ENCODE data around the gene TXNDC2. TPM values are rescaled to one million over a fixed set of nuclear protein-coding genes. Genes with fewer than 3 reads are reported as not detected.
"Not testable (repeated sequence)": the region's sequence is repeated elsewhere in the genome, so short reads cannot be mapped to it uniquely, and the experiment has no call there.

Gene TXNDC2
- total RNA-seq, 1 donor from 2014 or later = not detected

- Histone ChIP-seq H3K27ac (no peak overlapping the region), H3K4me3 (no peak overlapping the region)
- H3K4me3 Mint-ChIP-seq = no peak overlapping the region
These were observed 14.9 kb downstream of the TXNDC2 start for GRCh38 chr18:9900699-9901098.

DNA sequence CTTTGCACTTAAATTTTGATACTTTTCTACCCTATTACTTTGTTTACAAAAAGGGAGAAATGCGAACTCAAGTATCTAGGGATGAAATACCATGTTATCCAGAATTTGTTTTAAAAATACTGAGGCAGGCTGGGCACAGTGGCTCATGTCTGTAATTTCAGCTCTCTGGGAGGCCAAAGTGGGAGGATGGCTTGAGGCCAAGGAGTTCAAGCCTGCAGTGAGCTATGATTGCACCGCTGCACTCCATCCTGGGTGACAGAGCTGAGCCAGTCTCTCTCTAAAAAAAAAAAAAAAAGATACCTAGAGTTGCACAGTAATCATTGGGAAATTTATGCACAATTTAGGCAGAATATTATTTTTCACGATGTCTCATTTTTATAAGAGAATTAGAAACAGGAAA is 15.6 kb downstream of the TXNDC2 start:
- no peak for DNase-seq (ENCODE audit: low spot score)
- Histone ChIP-seq H3K9ac (no peak overlapping the region), H3K4me2 (no peak overlapping the region), H4K20me1 (ENCODE audit: low read depth) (no peaks in the 10 kb centered on the region), H3F3A (ENCODE audit: low read depth) (no peaks in the 10 kb centered on the region), H3K9me3 (ENCODE audit: low read depth) (no peaks in the 10 kb centered on the region), H3K27me3 (no peaks in the 10 kb centered on the region), H3K4me3 (no peak overlapping the region), H3K79me2 (ENCODE audit: low read depth) (no peaks in the 10 kb centered on the region), H3K27ac (no peak overlapping the region), H3K4me1 (no peaks in the 10 kb centered on the region), H2AFZ (replicated peaks) (no peak overlapping the region), H3K36me3 (no peaks in the 10 kb centered on the region)
- Mint-ChIP-seq H3K4me1 (no peaks in the 10 kb centered on the region), H3K27me3 (ENCODE audit: insufficient read depth, low read depth) (peaks cover 5% of the 10 kb centered on the region), H3K27ac (no peak overlapping the region), H3K9me3 (peaks cover 2% of the 10 kb centered on the region), H3K36me3 (no peaks in the 10 kb centered on the region), H3K4me3 (no peak overlapping the region)
- TF ChIP-seq EZH2 (IDR thresholded peaks at IDR 0.05) = no peak

More at GRCh38 chr18:9900699-9901098, 14.9 kb downstream of the TXNDC2 start:
- no peak overlapping the region for H2AFZ ChIP-seq (replicated peaks)
- TF ChIP-seq EZH2phosphoT487 (IDR thresholded peaks at IDR 0.05) (no peak), EZH2 (IDR thresholded peaks at IDR 0.05) (no peak)
- TF ChIP-seq, protein P1, sequence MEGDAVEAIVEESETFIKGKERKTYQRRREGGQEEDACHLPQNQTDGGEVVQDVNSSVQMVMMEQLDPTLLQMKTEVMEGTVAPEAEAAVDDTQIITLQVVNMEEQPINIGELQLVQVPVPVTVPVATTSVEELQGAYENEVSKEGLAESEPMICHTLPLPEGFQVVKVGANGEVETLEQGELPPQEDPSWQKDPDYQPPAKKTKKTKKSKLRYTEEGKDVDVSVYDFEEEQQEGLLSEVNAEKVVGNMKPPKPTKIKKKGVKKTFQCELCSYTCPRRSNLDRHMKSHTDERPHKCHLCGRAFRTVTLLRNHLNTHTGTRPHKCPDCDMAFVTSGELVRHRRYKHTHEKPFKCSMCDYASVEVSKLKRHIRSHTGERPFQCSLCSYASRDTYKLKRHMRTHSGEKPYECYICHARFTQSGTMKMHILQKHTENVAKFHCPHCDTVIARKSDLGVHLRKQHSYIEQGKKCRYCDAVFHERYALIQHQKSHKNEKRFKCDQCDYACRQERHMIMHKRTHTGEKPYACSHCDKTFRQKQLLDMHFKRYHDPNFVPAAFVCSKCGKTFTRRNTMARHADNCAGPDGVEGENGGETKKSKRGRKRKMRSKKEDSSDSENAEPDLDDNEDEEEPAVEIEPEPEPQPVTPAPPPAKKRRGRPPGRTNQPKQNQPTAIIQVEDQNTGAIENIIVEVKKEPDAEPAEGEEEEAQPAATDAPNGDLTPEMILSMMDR (IDR thresholded peaks at IDR 0.05) = no peak
- no peaks in the 10 kb centered on the region for H3K9me3 ChIP-seq (ENCODE audit: low read depth)
- H3K4me1 ChIP-seq = no peaks in the 10 kb centered on the region
- Mint-ChIP-seq H3K4me1 (no peaks in the 10 kb centered on the region), H3K9me3 (peaks cover 2% of the 10 kb centered on the region), H3K27ac (no peak overlapping the region), H3K27me3 (ENCODE audit: insufficient read depth, low read depth) (peaks cover 5% of the 10 kb centered on the region), H3K36me3 (no peaks in the 10 kb centered on the region)
- no peaks in the 10 kb centered on the region for H4K20me1 ChIP-seq (ENCODE audit: low read depth)
- no peak overlapping the region for H3K9ac ChIP-seq
- no peaks in the 10 kb centered on the region for H3K27me3 ChIP-seq
- H3K36me3 ChIP-seq = no peaks in the 10 kb centered on the region
- no peaks in the 10 kb centered on the region for H3K79me2 ChIP-seq (ENCODE audit: low read depth)
- no peaks in the 10 kb centered on the region for H3F3A ChIP-seq (ENCODE audit: low read depth)
- H3K4me2 ChIP-seq = no peak overlapping the region
- no peak for DNase-seq (ENCODE audit: low spot score)

DNA sequence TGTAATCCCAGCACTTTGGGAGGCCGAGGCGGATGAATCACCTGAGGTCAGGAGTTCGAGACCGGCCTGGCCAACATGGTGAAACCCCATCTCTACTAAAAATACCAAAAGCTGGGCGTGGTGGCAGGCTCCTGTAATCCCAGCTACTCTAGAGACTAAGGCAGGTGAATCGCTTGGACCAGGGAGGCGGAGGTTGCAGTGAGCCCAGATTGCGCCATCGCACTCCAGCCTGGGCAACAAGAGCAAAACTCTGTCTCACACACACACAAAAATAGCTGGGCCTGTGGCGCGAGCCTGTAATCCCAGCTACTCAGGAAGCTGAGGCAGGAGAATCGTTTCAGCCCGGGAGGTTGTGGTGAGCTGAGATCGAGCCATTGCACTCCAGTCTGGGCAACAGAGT is 16.5 kb downstream of the TXNDC2 start:
- H3K36me3 Mint-ChIP-seq; H3K4me1 ChIP-seq; H3K9me3 ChIP-seq (ENCODE audit: low read depth); H3K36me3 ChIP-seq; DNase-seq (ENCODE audit: low spot score); H2AFZ ChIP-seq (replicated peaks); H3K4me3 ChIP-seq; H4K20me1 ChIP-seq (ENCODE audit: low read depth); H3K27ac Mint-ChIP-seq; H3K9me3 Mint-ChIP-seq; H3K27me3 ChIP-seq; H3K9ac ChIP-seq; H3K79me2 ChIP-seq (ENCODE audit: low read depth); H3K4me2 ChIP-seq; H3K4me1 Mint-ChIP-seq; H3K27me3 Mint-ChIP-seq (ENCODE audit: insufficient read depth, low read depth); H3K4me3 Mint-ChIP-seq; H3F3A ChIP-seq (ENCODE audit: low read depth); H3K27ac ChIP-seq: not testable (repeated sequence)

DNA sequence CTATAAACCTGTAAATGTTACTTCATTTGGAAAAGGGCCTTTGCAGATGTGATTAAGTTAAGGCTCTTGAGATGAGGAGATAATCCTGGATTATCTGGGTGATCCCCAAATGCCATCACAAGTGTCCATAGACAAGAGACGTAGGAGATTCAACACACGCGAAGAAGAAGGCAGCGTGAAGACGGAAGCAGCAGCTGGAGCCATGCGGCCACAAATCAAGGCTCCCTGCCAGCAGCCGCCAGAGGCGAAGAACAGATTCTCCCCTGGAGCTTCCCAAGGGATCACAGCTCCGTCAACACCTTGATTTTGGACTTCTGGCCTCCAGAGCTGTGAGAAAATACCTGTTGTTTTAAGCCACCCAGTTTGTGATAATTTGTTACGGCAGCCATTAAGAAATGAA is 17.1 kb downstream of the TXNDC2 start:
- DNase-seq (ENCODE audit: low spot score) = peak; percentile 30
- TF ChIP-seq EZH2 (IDR thresholded peaks at IDR 0.05) (no peak), EZH2phosphoT487 (IDR thresholded peaks at IDR 0.05) (no peak)
- TF ChIP-seq, protein P1 (IDR thresholded peaks at IDR 0.05) = no peak

More for the DNA sequence above, 17.1 kb downstream of the TXNDC2 start:
- Histone ChIP-seq H3K79me2 (ENCODE audit: low read depth) (no peaks in the 10 kb centered on the region), H3K36me3 (no peaks in the 10 kb centered on the region), H2AFZ (replicated peaks) (no peak overlapping the region), H3K27ac (no peak overlapping the region), H3K9me3 (ENCODE audit: low read depth) (no peaks in the 10 kb centered on the region), H3F3A (ENCODE audit: low read depth) (no peaks in the 10 kb centered on the region), H3K27me3 (no peaks in the 10 kb centered on the region), H3K4me2 (no peak overlapping the region), H3K4me3 (no peak overlapping the region), H3K4me1 (no peaks in the 10 kb centered on the region), H4K20me1 (ENCODE audit: low read depth) (no peaks in the 10 kb centered on the region), H3K9ac (no peak overlapping the region)
- Mint-ChIP-seq H3K27me3 (ENCODE audit: insufficient read depth, low read depth) (peaks cover 5% of the 10 kb centered on the region), H3K4me3 (no peak overlapping the region), H3K4me1 (peaks cover 3% of the 10 kb centered on the region), H3K27ac (no peak overlapping the region), H3K9me3 (peaks cover 2% of the 10 kb centered on the region), H3K36me3 (no peaks in the 10 kb centered on the region)

Data from neural progenitor cell (in vitro differentiated cells).